NCI-H524 treated with DMSO at 0.1 percent for 48 hours (cell line): Measurements from ENCODE around the gene POPDC3.
"Not testable (repeated sequence)": the region's sequence is repeated elsewhere in the genome, so short reads cannot be mapped to it uniquely, and the experiment has no call there.

Experiments
- DNase-seq: peaks from one replicate; lab custom pipeline; 2025; lab: John Stamatoyannopoulos, UW

POPDC3 gene

GRCh38 chr6:105194591-105194990, 14.8 kb upstream of the POPDC3 start:
- DNase-seq, result no peak

GRCh38 chr6:105194106-105194505, 14.3 kb upstream of the POPDC3 start:
- no peak for DNase-seq

- no peak for DNase-seq
These were observed 13.8 kb upstream of the POPDC3 start for GRCh38 chr6:105193647-105194046.

- no peak for DNase-seq
These were observed 13.1 kb upstream of the POPDC3 start for GRCh38 chr6:105192707-105193465.

GRCh38 chr6:105191351-105191750, 11.5 kb upstream of the POPDC3 start:
- DNase-seq, result no peak

- DNase-seq, result no peak
These were observed 9.4 kb upstream of the POPDC3 start for GRCh38 chr6:105189026-105189820.

GRCh38 chr6:105188251-105188650, 8.4 kb upstream of the POPDC3 start:
- DNase-seq, result no peak

GRCh38 chr6:105186576-105186975, 6.8 kb upstream of the POPDC3 start:
- DNase-seq, result no peak

GRCh38 chr6:105184921-105185320, 5.1 kb upstream of the POPDC3 start:
- DNase-seq, result no peak

GRCh38 chr6:105181981-105182515, 2.2 kb upstream of the POPDC3 start:
- DNase-seq, result no peak

- no peak for DNase-seq
These were observed 1.2 kb downstream of the POPDC3 start for GRCh38 chr6:105178636-105179035.

- DNase-seq, result no peak
These were observed 1.7 kb downstream of the POPDC3 start for GRCh38 chr6:105178110-105178509.

GRCh38 chr6:105177556-105177955, 2.3 kb downstream of the POPDC3 start:
- DNase-seq, result no peak

GRCh38 chr6:105174512-105174911, 5.3 kb downstream of the POPDC3 start:
- no peak for DNase-seq

GRCh38 chr6:105172515-105172914, 7.3 kb downstream of the POPDC3 start:
- not testable (repeated sequence) for DNase-seq

- DNase-seq, result no peak
These were observed 9.8 kb downstream of the POPDC3 start for GRCh38 chr6:105170059-105170458.

- no peak for DNase-seq
These were observed 11.9 kb downstream of the POPDC3 start for GRCh38 chr6:105167914-105168313.

- peak; percentile 55 for DNase-seq
These were observed 15.4 kb downstream of the POPDC3 start for GRCh38 chr6:105164418-105164817.

- DNase-seq, result peak; percentile 59
These were observed 16.6 kb downstream of the POPDC3 start for GRCh38 chr6:105163183-105163582.

GRCh38 chr6:105162377-105162776, 17.4 kb downstream of the POPDC3 start:
- no peak for DNase-seq

GRCh38 chr6:105161421-105161820, 18.4 kb downstream of the POPDC3 start:
- no peak for DNase-seq

- DNase-seq, result no peak
These were observed 26.1 kb downstream of the POPDC3 start for GRCh38 chr6:105153676-105154075.

GRCh38 chr6:105152880-105153279, 26.9 kb downstream of the POPDC3 start:
- DNase-seq, result no peak
